GM12865 (cell line): ENCODE results near the gene BEGAIN.

Experiments used
- DNase-seq: peaks from one replicate; pipeline ENCODE4 v3.0.0; 2010; ENCODE audit warnings: low read depth
- H3K4me3 ChIP-seq: 2 replicates; pipeline ENCODE4 v1.5.1; 2011; ENCODE audit warnings: mild to moderate bottlenecking, low read depth, low read length, control low read depth
- TF ChIP-seq, protein P1 (sequence below): IDR thresholded peaks from 2 replicates; pipeline ENCODE4 v1.5.1; 2011; ENCODE audit warnings: low read length, control low read depth, low read depth, inconsistent platforms; ENCODE audit not compliant: insufficient read depth; ENCODE audit errors: missing control alignments

The BEGAIN gene

DNA sequence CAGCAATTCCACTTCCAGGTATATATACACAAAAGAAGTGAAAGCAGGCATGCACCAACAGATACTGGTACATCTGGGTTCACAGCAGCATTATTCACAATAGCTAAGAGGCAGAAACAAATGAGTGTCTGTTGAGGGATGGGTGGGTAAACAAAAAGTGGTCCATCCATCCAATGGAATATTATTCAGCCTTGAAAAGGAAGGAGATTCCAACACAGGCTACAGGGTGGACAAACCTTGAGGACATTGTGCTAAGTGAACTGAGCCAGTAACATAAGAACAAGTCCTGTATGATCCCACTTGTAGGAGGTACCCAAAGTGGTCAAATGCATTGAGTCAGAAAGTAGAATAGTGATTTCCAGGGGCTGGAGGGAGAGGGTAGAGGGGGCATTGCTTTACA is 27.6 kb upstream of the BEGAIN start:
- no peak for DNase-seq
- TF ChIP-seq, protein P1, sequence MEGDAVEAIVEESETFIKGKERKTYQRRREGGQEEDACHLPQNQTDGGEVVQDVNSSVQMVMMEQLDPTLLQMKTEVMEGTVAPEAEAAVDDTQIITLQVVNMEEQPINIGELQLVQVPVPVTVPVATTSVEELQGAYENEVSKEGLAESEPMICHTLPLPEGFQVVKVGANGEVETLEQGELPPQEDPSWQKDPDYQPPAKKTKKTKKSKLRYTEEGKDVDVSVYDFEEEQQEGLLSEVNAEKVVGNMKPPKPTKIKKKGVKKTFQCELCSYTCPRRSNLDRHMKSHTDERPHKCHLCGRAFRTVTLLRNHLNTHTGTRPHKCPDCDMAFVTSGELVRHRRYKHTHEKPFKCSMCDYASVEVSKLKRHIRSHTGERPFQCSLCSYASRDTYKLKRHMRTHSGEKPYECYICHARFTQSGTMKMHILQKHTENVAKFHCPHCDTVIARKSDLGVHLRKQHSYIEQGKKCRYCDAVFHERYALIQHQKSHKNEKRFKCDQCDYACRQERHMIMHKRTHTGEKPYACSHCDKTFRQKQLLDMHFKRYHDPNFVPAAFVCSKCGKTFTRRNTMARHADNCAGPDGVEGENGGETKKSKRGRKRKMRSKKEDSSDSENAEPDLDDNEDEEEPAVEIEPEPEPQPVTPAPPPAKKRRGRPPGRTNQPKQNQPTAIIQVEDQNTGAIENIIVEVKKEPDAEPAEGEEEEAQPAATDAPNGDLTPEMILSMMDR, result no peak

DNA sequence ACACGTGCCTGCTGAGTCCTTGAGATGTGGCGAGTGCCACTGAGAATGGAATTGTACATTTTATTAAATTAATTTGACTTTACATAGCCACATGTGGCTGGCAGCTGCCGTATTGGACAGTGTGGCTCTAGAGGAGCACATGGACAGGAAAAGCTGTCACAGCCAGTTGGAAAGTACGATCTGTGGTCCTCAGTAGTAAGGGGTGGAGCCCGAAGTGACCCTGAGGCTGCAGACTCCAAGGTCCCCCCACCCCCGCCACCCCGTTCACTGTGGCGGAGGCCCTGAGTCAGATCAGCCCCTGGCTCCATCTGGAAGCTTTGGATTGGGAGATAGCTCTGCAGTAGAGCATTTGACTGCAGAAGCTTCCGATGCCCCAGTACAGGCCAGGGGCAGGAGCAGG is 25.8 kb upstream of the BEGAIN start:
- TF ChIP-seq, protein P1, result no peak
- no peak for DNase-seq
- no peak overlapping the region for H3K4me3 ChIP-seq

More for the DNA sequence above, 27.6 kb upstream of the BEGAIN start:
- H3K4me3 ChIP-seq, result no peak overlapping the region

DNA sequence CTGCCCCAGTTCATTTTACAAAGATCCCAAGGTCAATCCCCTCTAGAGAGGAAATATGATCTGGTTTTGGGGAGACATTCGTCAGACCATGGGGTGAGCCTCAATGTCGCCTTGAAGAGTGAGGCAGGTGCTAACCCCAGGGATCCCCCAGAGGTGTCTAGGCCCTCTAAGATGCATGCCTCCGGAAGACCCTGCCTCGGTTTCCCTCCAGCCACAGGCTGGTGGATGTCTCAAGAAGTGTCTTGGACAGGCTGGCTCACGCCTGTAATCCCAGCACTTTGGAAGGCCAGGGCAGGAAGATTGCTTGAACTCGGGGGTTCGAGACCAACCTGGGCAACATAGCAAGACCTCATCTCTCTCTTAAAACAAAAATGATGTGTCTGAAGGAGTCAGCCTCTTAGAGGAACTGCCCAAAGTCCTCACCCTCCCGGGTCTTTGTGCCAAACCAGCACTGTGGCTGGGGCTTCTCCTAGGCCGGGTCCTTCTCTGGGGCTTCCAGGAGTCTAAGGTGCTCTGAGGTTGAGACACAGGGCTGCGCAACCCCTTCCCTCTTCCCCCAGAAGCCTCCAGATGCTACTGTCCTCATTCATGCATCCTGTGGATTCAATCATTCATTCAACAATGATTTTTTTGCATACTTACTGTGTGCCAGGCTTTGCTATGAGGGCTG is 24.7 kb upstream of the BEGAIN start:
- H3K4me3 ChIP-seq, result no peak overlapping the region
- TF ChIP-seq, protein P1, result no peak
- DNase-seq, result no peak

DNA sequence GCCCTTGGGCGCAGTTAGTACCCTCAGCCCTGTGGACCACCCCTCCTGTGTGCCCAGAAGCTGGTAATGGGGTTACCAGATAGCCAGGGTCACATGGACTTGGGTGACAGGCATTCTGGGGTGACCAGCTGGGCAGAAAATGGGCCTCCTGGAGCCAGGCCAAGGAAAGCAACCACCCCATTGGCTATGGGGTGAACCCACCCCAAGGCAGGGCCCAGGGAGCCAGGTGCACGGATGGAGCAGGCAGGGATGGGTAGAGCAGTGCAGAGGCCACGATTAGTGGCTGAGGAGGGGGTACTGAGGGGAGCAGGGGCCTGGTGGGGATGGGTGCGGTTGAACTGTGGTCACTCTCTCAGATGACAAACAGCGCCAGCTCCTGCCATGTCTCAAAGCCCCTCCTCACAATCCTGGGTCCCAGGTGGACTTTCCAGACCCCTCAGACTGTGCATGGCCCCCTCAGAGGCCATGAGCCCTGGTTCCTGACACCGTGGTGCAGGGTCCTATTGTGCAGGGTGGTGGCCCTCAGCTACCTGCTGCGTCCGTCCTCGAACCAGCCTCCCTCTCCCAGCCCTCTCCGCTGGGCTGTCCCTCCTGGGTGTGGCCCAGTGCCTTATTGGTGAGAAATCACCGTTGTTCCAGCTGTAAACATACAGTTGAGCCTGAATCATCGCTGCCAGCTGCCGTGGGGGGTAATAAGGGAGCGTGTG is 23.4 kb upstream of the BEGAIN start:
- TF ChIP-seq, protein P1, result no peak
- no peak overlapping the region for H3K4me3 ChIP-seq
- no peak for DNase-seq

DNA sequence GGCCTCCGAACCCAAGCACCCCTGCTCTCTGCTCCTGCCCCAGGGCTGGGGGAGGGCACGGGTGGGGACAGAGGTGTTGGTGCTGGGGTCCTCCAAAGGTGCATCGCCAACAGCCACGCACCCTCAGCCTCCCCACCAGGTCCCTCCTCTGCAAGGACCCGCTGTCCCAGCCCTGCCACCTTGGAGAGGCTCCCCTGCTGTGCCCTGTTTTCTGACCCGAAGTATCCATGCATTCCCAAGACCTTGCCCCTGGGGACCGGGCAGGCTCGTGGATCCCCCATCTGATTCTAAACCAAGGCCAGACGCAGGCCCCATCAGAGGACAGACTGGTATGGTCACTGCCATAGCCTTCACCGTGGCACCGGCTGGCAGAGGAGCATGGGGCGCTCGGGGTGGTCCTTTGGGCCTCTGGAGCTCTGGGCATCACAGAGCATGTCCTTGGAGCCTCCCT is 22.7 kb upstream of the BEGAIN start:
- H3K4me3 ChIP-seq, result no peak overlapping the region
- TF ChIP-seq, protein P1, result no peak
- DNase-seq, result no peak

DNA sequence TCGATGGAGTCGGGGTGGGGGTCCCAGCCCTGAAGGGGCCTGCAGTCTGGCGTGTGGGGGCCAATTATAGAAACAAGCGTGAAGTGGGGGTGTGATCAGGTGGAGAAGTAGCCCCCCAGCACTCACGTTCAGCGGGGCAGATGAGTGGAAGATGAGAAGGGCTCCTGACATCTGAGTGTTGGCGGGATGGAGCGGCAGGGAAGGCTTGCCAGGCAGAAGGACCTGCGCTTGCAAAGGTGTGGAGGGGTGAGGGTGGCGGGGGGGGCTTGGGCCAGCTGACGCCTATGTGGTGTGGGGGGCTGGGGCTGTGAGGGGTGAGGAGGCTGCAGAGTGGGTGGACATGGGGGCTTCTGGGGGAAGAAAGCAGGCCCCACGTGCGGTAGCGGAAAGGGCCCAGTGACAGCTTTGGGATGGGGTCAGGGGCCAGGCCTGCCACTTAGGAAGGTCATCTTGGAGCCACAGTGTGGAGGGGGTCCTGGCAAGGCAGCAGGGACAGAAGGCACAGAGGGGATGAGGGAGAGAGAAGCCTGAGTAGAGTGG is 22.2 kb upstream of the BEGAIN start:
- TF ChIP-seq, protein P1, result no peak
- no peak for DNase-seq
- H3K4me3 ChIP-seq, result no peak overlapping the region
